Activated CD4-positive, alpha-beta T cell treated with anti-CD3 and anti-CD28 coated beads for 36 hours (primary cell): ENCODE results near the gene AGFG2. TPM values are rescaled to one million over a fixed set of nuclear protein-coding genes. Genes with fewer than 3 reads are reported as not detected.
A peak's percentile ranks its signal among the peaks of the same experiment; 100 is the strongest.
"Not testable (repeated sequence)": the region's sequence is repeated elsewhere in the genome, so short reads cannot be mapped to it uniquely, and the experiment has no call there.

Experiments
- ATAC-seq: fragments of 200-7000 bp; cut with Tn5 transposase; one replicate; pipeline ENCODE4 v1.10.0; 2021; ENCODE audit warnings: mild to moderate bottlenecking, moderate library complexity
- CTCF ChIA-PET: fragments of 350-600 bp; sonication (Branson Sonifier 250); formaldehyde crosslinking; loops from one replicate; lab custom pipeline; 2021; ENCODE audit warnings: antibody characterized with exemption; lab: Charles Lee
- POLR2A ChIA-PET: fragments of 350-600 bp; sonication (Branson Sonifier 250); formaldehyde crosslinking; loops from one replicate; lab custom pipeline; 2021; ENCODE audit warnings: antibody characterized with exemption, inconsistent platforms; lab: Charles Lee
- DNase-seq: peaks from one replicate; pipeline ENCODE4 v3.0.0-alpha.2; 2020
- H3K27ac Mint-ChIP-seq: one replicate; pipeline ENCODE4 v1.8.0; 2021; ENCODE audit warnings: mixed read lengths
- H3K27me3 Mint-ChIP-seq: one replicate; pipeline ENCODE4 v1.8.0; 2021; ENCODE audit warnings: mixed read lengths
- H3K36me3 Mint-ChIP-seq: one replicate; pipeline ENCODE4 v1.8.0; 2021; ENCODE audit warnings: low read depth, mixed read lengths
- H3K4me1 Mint-ChIP-seq: one replicate; pipeline ENCODE4 v1.8.0; 2021; ENCODE audit warnings: mixed read lengths
- H3K4me3 Mint-ChIP-seq: one replicate; pipeline ENCODE4 v1.8.0; 2021; ENCODE audit warnings: mild to moderate bottlenecking, moderate library complexity, mixed read lengths
- H3K9me3 Mint-ChIP-seq: one replicate; pipeline ENCODE4 v1.8.0; 2021; ENCODE audit warnings: low read depth, mixed read lengths
- intact Hi-C, 2 experiments: fragments of 100-400 bp; cut with DNase I in 1 of 2; cut with micrococcal nuclease in 1 of 2; formaldehyde crosslinking; loops; one replicate each; pipeline versions ENCODE4 v1.14.2 to v1.15.1; 2022 to 2024; cut with DNase I, micrococcal nuclease
- total RNA-seq, 2 experiments: library from RNA; stranded (reverse); gene quantifications; one replicate each; pipeline ENCODE4 v1.2.3, GENCODE V29; 2021

Gene AGFG2
- total RNA-seq, 2 experiments from 2014 or later, result 49.3 to 49.4 TPM

- Mint-ChIP-seq H3K9me3 (no peaks in the 10 kb centered on the region), H3K27ac (peak overlapping the region; percentile 99), H3K4me1 (peaks cover 76% of the 10 kb centered on the region), H3K36me3 (peaks cover 40% of the 10 kb centered on the region), H3K27me3 (no peaks in the 10 kb centered on the region), H3K4me3 (peak overlapping the region; percentile 98)
- CTCF ChIA-PET, result interaction anchor here (1.4 to 4.8 kb wide), 5 partner anchors 13 to 157 kb away, joined by 4 to 41 read pairs (median 6); no protein-coding TSS in a partner anchor
- ATAC-seq (no peak), DNase-seq (no peak)
- POLR2A ChIA-PET, result interaction anchor here (0.5 to 1.2 kb wide), 2 partner anchors 38 to 41 kb away, joined by 3 to 5 read pairs; partner anchors contain the start of genes FBXO24 and LRCH4
- intact Hi-C loops, result loop anchor here in 1 of 2 experiments (10.0 kb wide), 2 partner anchors 463 to 533 kb away; partner anchors contain the start of genes COPS6, ZKSCAN1 and ZNF3
Measured at GRCh38 chr7:100547872-100548271, 8.9 kb downstream of the AGFG2 start.

GRCh38 chr7:100548446-100548845 is 9.4 kb downstream of the AGFG2 start:
- H3K4me3 Mint-ChIP-seq, ATAC-seq, DNase-seq, H3K27me3 Mint-ChIP-seq, H3K9me3 Mint-ChIP-seq: not testable (repeated sequence)
- ChIA-PET CTCF (interaction anchor here (1.1 to 4.8 kb wide), 5 partner anchors 12 to 79 kb away, joined by 3 to 41 read pairs (median 6); partner anchors contain the start of genes FBXO24 and LRCH4), POLR2A (interaction anchor here (0.5 kb wide), 1 partner anchor 41 kb away, joined by 3 read pairs; no protein-coding TSS in a partner anchor)
- intact Hi-C loops, result loop anchor here in 1 of 2 experiments (10.0 kb wide), 2 partner anchors 464 to 534 kb away; partner anchors contain the start of genes COPS6, ZKSCAN1 and ZNF3
- Mint-ChIP-seq H3K4me1 (peaks cover 70% of the 10 kb centered on the region), H3K36me3 (peaks cover 41% of the 10 kb centered on the region), H3K27ac (peak overlapping the region; percentile 99)

- CTCF ChIA-PET, result interaction anchor here (1.1 to 1.4 kb wide), 2 partner anchors 10 to 151 kb away, joined by 3 read pairs; no protein-coding TSS in a partner anchor
- Mint-ChIP-seq H3K36me3 (peaks cover 64% of the 10 kb centered on the region), H3K4me3 (no peak overlapping the region), H3K9me3 (no peaks in the 10 kb centered on the region), H3K27ac (peak overlapping the region; percentile 48), H3K27me3 (no peaks in the 10 kb centered on the region), H3K4me1 (peaks cover 41% of the 10 kb centered on the region)
- intact Hi-C loops, result no loop called here
- POLR2A ChIA-PET, result no interaction called here
- ATAC-seq (no peak), DNase-seq (no peak)
Measured at GRCh38 chr7:100552532-100552931, 13.5 kb downstream of the AGFG2 start.

GRCh38 chr7:100553032-100553431 is 14.0 kb downstream of the AGFG2 start:
- ChIA-PET CTCF (interaction anchor here (0.9 to 1.5 kb wide), 4 partner anchors 9 to 151 kb away, joined by 3 read pairs; no protein-coding TSS in a partner anchor), POLR2A (interaction anchor here (0.5 kb wide), 1 partner anchor 58 kb away, joined by 3 read pairs; no protein-coding TSS in a partner anchor)
- H3K36me3 Mint-ChIP-seq, result peaks cover 60% of the 10 kb centered on the region
- DNase-seq (no peak), ATAC-seq (no peak)
- intact Hi-C loops, result no loop called here
- no peaks in the 10 kb centered on the region for H3K27me3 Mint-ChIP-seq
- peaks cover 36% of the 10 kb centered on the region for H3K4me1 Mint-ChIP-seq
- peak overlapping the region; percentile 47 for H3K27ac Mint-ChIP-seq
- no peak overlapping the region for H3K4me3 Mint-ChIP-seq
- H3K9me3 Mint-ChIP-seq, result no peaks in the 10 kb centered on the region

- Mint-ChIP-seq H3K27ac (peak overlapping the region; percentile 67), H3K4me1 (peaks cover 18% of the 10 kb centered on the region), H3K4me3 (no peak overlapping the region), H3K36me3 (peaks cover 45% of the 10 kb centered on the region), H3K27me3 (no peaks in the 10 kb centered on the region), H3K9me3 (no peaks in the 10 kb centered on the region)
- POLR2A ChIA-PET, result interaction anchor here (1.7 kb wide), 1 partner anchor 14 kb away, joined by 5 read pairs; no protein-coding TSS in a partner anchor
- intact Hi-C loops, result no loop called here
- ATAC-seq, result no peak
- CTCF ChIA-PET, result interaction anchor here (0.6 to 2.7 kb wide), 5 partner anchors 59 to 141 kb away, joined by 3 to 9 read pairs (median 4); no protein-coding TSS in a partner anchor
- DNase-seq, result no peak
Measured at GRCh38 chr7:100555701-100556100, 16.7 kb downstream of the AGFG2 start.

GRCh38 chr7:100556541-100556940 is 17.5 kb downstream of the AGFG2 start:
- Mint-ChIP-seq H3K9me3 (no peaks in the 10 kb centered on the region), H3K4me3 (no peak overlapping the region), H3K27ac (peak overlapping the region; percentile 72), H3K27me3 (no peaks in the 10 kb centered on the region), H3K4me1 (peaks cover 18% of the 10 kb centered on the region), H3K36me3 (peaks cover 42% of the 10 kb centered on the region)
- CTCF ChIA-PET, result interaction anchor here (1.5 to 2.7 kb wide), 3 partner anchors 72 to 92 kb away, joined by 4 to 9 read pairs (median 5); partner anchors contain the start of gene SPACDR
- intact Hi-C loops, result no loop called here
- POLR2A ChIA-PET, result interaction anchor here (0.5 kb wide), 1 partner anchor 151 kb away, joined by 8 read pairs; no protein-coding TSS in a partner anchor
- no peak for DNase-seq
- ATAC-seq, result no peak

- POLR2A ChIA-PET, result interaction anchor here (0.5 to 1.2 kb wide), 2 partner anchors 17 to 20 kb away, joined by 3 to 4 read pairs; partner anchors contain the start of gene AGFG2
- DNase-seq (no peak), ATAC-seq (no peak)
- Mint-ChIP-seq H3K36me3 (peaks cover 44% of the 10 kb centered on the region), H3K9me3 (no peaks in the 10 kb centered on the region), H3K27me3 (no peaks in the 10 kb centered on the region), H3K27ac (no peak overlapping the region), H3K4me1 (peaks cover 22% of the 10 kb centered on the region), H3K4me3 (no peak overlapping the region)
- CTCF ChIA-PET, result interaction anchor here (0.6 to 4.6 kb wide), 31 partner anchors 9 to 394 kb away, joined by 3 to 45 read pairs (median 5); partner anchors contain the start of genes FBXO24, LRCH4, MOSPD3 and SPACDR
- intact Hi-C loops, result loop anchor here (1.0 to 2.0 kb wide), 5 partner anchors 14 to 90 kb away; partner anchors contain the start of genes NYAP1 (in 1 of the 2) and TSC22D4 (in 1 of the 2)
Measured at GRCh38 chr7:100559127-100559526, 20.1 kb downstream of the AGFG2 start.

GRCh38 chr7:100561491-100562194 is 22.6 kb downstream of the AGFG2 start:
- no peak overlapping the region for H3K27ac Mint-ChIP-seq
- intact Hi-C loops, result loop anchor here (5.0 kb wide), 2 partner anchors 166 to 291 kb away; partner anchors contain the start of gene SLC12A9 (in 1 of the 2)
- DNase-seq (no peak), ATAC-seq (no peak)
- no peaks in the 10 kb centered on the region for H3K9me3 Mint-ChIP-seq
- peaks cover 37% of the 10 kb centered on the region for H3K36me3 Mint-ChIP-seq
- H3K4me1 Mint-ChIP-seq, result peaks cover 12% of the 10 kb centered on the region
- POLR2A ChIA-PET, result interaction anchor here (0.6 kb wide), 1 partner anchor 289 kb away, joined by 3 read pairs; no protein-coding TSS in a partner anchor
- CTCF ChIA-PET, result interaction anchor here (0.5 to 4.6 kb wide), 10 partner anchors 8 to 606 kb away, joined by 3 to 45 read pairs (median 3); no protein-coding TSS in a partner anchor
- no peak overlapping the region for H3K4me3 Mint-ChIP-seq
- H3K27me3 Mint-ChIP-seq, result no peaks in the 10 kb centered on the region

GRCh38 chr7:100562195-100563099 is 23.4 kb downstream of the AGFG2 start:
- Mint-ChIP-seq H3K27ac (no peak overlapping the region), H3K9me3 (no peaks in the 10 kb centered on the region), H3K27me3 (no peaks in the 10 kb centered on the region), H3K4me1 (peaks cover 13% of the 10 kb centered on the region), H3K36me3 (peaks cover 32% of the 10 kb centered on the region), H3K4me3 (no peak overlapping the region)
- ChIA-PET CTCF (interaction anchor here (0.6 to 4.6 kb wide), 11 partner anchors 14 to 1475 kb away, joined by 3 to 45 read pairs (median 3); no protein-coding TSS in a partner anchor), POLR2A (no interaction called here)
- no peak for ATAC-seq
- DNase-seq, result no peak
- intact Hi-C loops, result loop anchor here (5.0 kb wide), 2 partner anchors 165 to 290 kb away; partner anchors contain the start of gene SLC12A9 (in 1 of the 2)

GRCh38 chr7:100563100-100563564 is 24.1 kb downstream of the AGFG2 start:
- POLR2A ChIA-PET, result no interaction called here
- CTCF ChIA-PET, result interaction anchor here (0.5 to 3.4 kb wide), 16 partner anchors 14 to 1474 kb away, joined by 3 to 28 read pairs (median 4); partner anchors contain the start of genes FBXO24 and LRCH4

More at GRCh38 chr7:100563100-100563564, 24.1 kb downstream of the AGFG2 start:
- peaks cover 32% of the 10 kb centered on the region for H3K36me3 Mint-ChIP-seq
- H3K9me3 Mint-ChIP-seq, result no peaks in the 10 kb centered on the region
- no peaks in the 10 kb centered on the region for H3K27me3 Mint-ChIP-seq
- DNase-seq, result no peak
- ATAC-seq, result no peak
- no peak overlapping the region for H3K27ac Mint-ChIP-seq
- H3K4me1 Mint-ChIP-seq, result peaks cover 20% of the 10 kb centered on the region
- no peak overlapping the region for H3K4me3 Mint-ChIP-seq
- intact Hi-C loops, result loop anchor here (5.0 kb wide), 2 partner anchors 164 to 289 kb away; partner anchors contain the start of gene SLC12A9 (in 1 of the 2)
